Activated CD4-positive, alpha-beta T cell treated with anti-CD3 and anti-CD28 coated beads, Interleukin-2, Interleukin-6, amounts not matched to agents 100 ng/mL and 50 ng/mL, durations not matched to agents 16 hours and 8 hours (primary cell): ENCODE data around the gene OTOL1.
A peak's percentile ranks its signal among the peaks of the same experiment; 100 is the strongest.
"Not testable (repeated sequence)": the region's sequence is repeated elsewhere in the genome, so short reads cannot be mapped to it uniquely, and the experiment has no call there.

Source experiments
- DNase-seq: peaks from one replicate; pipeline ENCODE4 v3.0.0-alpha.2; 2020

Gene OTOL1

GRCh38 chr3:161496508-161496907, at the start of gene OTOL1:
TSS of gene OTOL1 (plus strand) at chr3:161496808. CDS start at chr3:161496808, 0 bp downstream.
- no peak for DNase-seq

- DNase-seq, result no peak
Measured at GRCh38 chr3:161449785-161450184, 46.8 kb upstream of the OTOL1 start.

GRCh38 chr3:161452179-161452578, 44.4 kb upstream of the OTOL1 start:
- DNase-seq, result no peak

GRCh38 chr3:161454615-161455014, 42.0 kb upstream of the OTOL1 start:
- DNase-seq, result no peak

GRCh38 chr3:161455962-161456361, 40.6 kb upstream of the OTOL1 start:
- no peak for DNase-seq

GRCh38 chr3:161462138-161462537, 34.5 kb upstream of the OTOL1 start:
- no peak for DNase-seq

GRCh38 chr3:161471211-161471610, 25.4 kb upstream of the OTOL1 start:
- DNase-seq, result no peak

- no peak for DNase-seq
Measured at GRCh38 chr3:161474139-161474538, 22.5 kb upstream of the OTOL1 start.

- DNase-seq, result no peak
Measured at GRCh38 chr3:161474741-161475140, 21.9 kb upstream of the OTOL1 start.

GRCh38 chr3:161475206-161475605, 21.4 kb upstream of the OTOL1 start:
- no peak for DNase-seq

GRCh38 chr3:161475905-161476304, 20.7 kb upstream of the OTOL1 start:
- DNase-seq, result no peak

- no peak for DNase-seq
Measured at GRCh38 chr3:161484226-161484625, 12.4 kb upstream of the OTOL1 start.

GRCh38 chr3:161488284-161488683, 8.3 kb upstream of the OTOL1 start:
- not testable (repeated sequence) for DNase-seq

- no peak for DNase-seq
Measured at GRCh38 chr3:161489395-161489794, 7.2 kb upstream of the OTOL1 start.

GRCh38 chr3:161490845-161491244, 5.8 kb upstream of the OTOL1 start:
- DNase-seq, result not testable (repeated sequence)

GRCh38 chr3:161498259-161498921, 1.8 kb downstream of the OTOL1 start:
- DNase-seq, result no peak

- no peak for DNase-seq
Measured at GRCh38 chr3:161500068-161500796, 3.6 kb downstream of the OTOL1 start.

GRCh38 chr3:161503271-161503670, 6.7 kb downstream of the OTOL1 start:
- no peak for DNase-seq

- peak; percentile 1 for DNase-seq
Measured at GRCh38 chr3:161508852-161509477, 12.4 kb downstream of the OTOL1 start.

- no peak for DNase-seq
Measured at GRCh38 chr3:161510510-161511260, 14.1 kb downstream of the OTOL1 start.

- DNase-seq, result no peak
Measured at GRCh38 chr3:161523916-161524315, 27.3 kb downstream of the OTOL1 start.

GRCh38 chr3:161531930-161532329, 35.3 kb downstream of the OTOL1 start:
- no peak for DNase-seq

- DNase-seq, result no peak
Measured at GRCh38 chr3:161540594-161540993, 44.0 kb downstream of the OTOL1 start.
